Esophagus squamous epithelium (tissue), 4 donors: ENCODE measurements around the gene SEMA7A.

ENCODE experiments used
- POLR2A ChIP-seq, 4 donors: fragments of 450-650 bp; IDR thresholded peaks; one replicate each; pipeline ENCODE4 v1.6.1; 2017; ENCODE audit warnings: antibody characterized with exemption in 4 of 4, mild to moderate bottlenecking in 4 of 4, moderate library complexity in 3 of 4
- TF ChIP-seq, protein P1 (sequence below), 6 experiments: fragments of 450-650 bp in 4 of 6; fragments of 200-600 bp in 2 of 6; sonication (generic) in 2 of 6; IDR thresholded peaks; one replicate each; pipeline ENCODE4 v1.5.1; 2016 to 2019; ENCODE audit warnings: antibody characterized with exemption in 6 of 6, mild to moderate bottlenecking in 4 of 6, moderate library complexity in 4 of 6

DNA sequence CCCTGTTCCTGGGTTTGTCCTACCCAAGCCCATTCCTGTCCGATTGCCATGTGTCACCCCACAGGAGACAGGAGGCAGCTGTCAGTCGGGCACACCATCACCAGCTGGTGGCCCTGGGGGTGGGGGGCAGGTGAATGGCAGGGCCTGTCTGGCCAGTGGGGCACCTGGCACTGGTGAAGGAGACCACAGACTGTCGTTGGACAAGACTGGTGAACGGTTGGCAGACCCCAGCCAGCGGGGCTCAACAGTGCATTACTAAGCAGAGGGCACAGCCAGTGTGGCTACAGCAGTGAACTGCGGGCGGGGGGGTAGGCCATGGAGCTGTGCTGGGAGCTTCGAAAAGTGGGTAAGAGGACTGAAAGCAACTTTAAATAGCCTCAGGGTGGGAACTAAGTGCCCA is 2.1 kb downstream of the SEMA7A start:
- TF ChIP-seq, protein P1, sequence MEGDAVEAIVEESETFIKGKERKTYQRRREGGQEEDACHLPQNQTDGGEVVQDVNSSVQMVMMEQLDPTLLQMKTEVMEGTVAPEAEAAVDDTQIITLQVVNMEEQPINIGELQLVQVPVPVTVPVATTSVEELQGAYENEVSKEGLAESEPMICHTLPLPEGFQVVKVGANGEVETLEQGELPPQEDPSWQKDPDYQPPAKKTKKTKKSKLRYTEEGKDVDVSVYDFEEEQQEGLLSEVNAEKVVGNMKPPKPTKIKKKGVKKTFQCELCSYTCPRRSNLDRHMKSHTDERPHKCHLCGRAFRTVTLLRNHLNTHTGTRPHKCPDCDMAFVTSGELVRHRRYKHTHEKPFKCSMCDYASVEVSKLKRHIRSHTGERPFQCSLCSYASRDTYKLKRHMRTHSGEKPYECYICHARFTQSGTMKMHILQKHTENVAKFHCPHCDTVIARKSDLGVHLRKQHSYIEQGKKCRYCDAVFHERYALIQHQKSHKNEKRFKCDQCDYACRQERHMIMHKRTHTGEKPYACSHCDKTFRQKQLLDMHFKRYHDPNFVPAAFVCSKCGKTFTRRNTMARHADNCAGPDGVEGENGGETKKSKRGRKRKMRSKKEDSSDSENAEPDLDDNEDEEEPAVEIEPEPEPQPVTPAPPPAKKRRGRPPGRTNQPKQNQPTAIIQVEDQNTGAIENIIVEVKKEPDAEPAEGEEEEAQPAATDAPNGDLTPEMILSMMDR (IDR thresholded peaks at IDR 0.05), result no peak
- no peak for TF ChIP-seq POLR2A (IDR thresholded peaks at IDR 0.05)
